22Rv1 (cell line): ENCODE data around the gene C13orf42.
A peak's percentile ranks its signal among the peaks of the same experiment; 100 is the strongest.

Source experiments
- CTCF ChIP-seq: fragments of 450-650 bp; IDR thresholded peaks from 2 replicates; pipeline ENCODE4 v1.5.1; 2017; ENCODE audit warnings: mild to moderate bottlenecking
- ZFX ChIP-seq: fragments of 450-650 bp; IDR thresholded peaks from 2 replicates; pipeline ENCODE4 v1.6.1; 2017; ENCODE audit warnings: antibody characterized with exemption, borderline replicate concordance

- peak; percentile 45 for TF ChIP-seq CTCF
- no peak for TF ChIP-seq ZFX
These were observed 38.0 kb upstream of the C13orf42 start for GRCh38 chr13:51148952-51149573.
